Retinal pigment epithelial cell (primary cell): ENCODE measurements around the gene C16orf95.
A peak's percentile ranks its signal among the peaks of the same experiment; 100 is the strongest.

ENCODE experiments used
- DNase-seq: peaks from one replicate; pipeline ENCODE4 v3.0.0-alpha.2; 2010; ENCODE audit warnings: low read depth
- H3K4me3 ChIP-seq: 2 replicates; pipeline ENCODE4 v1.5.1; 2011; ENCODE audit warnings: mild to moderate bottlenecking, low read length, control low read depth, moderate library complexity
- TF ChIP-seq, protein P1 (sequence below): conservative IDR thresholded peaks from 2 replicates; pipeline ENCODE4 v1.5.1; 2011; ENCODE audit warnings: low read depth, low read length, control low read depth, inconsistent platforms

Gene C16orf95

GRCh38 chr16:87304951-87305350 is 12.2 kb downstream of the C16orf95 start:
- H3K4me3 ChIP-seq = no peak overlapping the region
- TF ChIP-seq, protein P1, sequence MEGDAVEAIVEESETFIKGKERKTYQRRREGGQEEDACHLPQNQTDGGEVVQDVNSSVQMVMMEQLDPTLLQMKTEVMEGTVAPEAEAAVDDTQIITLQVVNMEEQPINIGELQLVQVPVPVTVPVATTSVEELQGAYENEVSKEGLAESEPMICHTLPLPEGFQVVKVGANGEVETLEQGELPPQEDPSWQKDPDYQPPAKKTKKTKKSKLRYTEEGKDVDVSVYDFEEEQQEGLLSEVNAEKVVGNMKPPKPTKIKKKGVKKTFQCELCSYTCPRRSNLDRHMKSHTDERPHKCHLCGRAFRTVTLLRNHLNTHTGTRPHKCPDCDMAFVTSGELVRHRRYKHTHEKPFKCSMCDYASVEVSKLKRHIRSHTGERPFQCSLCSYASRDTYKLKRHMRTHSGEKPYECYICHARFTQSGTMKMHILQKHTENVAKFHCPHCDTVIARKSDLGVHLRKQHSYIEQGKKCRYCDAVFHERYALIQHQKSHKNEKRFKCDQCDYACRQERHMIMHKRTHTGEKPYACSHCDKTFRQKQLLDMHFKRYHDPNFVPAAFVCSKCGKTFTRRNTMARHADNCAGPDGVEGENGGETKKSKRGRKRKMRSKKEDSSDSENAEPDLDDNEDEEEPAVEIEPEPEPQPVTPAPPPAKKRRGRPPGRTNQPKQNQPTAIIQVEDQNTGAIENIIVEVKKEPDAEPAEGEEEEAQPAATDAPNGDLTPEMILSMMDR = no peak
- DNase-seq = no peak

DNA sequence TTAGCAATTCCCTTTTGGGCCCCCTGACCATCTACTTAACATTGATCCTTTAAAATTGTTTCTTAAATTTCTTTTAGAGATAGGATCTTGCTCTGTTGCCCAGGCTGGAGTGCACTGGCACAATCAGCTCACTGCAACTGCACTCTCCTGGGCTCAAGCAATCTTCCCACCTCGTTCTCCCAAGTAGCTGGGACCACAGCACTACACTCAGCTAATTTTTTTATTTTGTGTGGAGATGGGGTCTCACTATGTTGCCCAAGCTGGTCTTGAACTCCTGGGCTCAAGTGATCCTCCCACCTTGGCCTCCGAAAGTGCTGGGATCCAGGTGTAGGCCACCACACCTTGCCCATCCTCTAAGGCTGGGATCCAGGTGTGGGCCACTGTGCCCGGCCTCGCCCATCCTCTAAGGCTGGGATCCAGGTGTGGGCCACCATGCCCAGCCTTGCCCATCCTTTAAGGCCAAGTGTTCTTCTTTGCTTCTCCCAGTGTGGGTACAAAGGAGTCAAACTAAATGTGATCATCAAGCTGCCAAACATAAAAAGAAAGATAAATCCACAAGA is 13.2 kb downstream of the C16orf95 start:
- H3K4me3 ChIP-seq = no peak overlapping the region
- TF ChIP-seq, protein P1 = no peak
- no peak for DNase-seq

DNA sequence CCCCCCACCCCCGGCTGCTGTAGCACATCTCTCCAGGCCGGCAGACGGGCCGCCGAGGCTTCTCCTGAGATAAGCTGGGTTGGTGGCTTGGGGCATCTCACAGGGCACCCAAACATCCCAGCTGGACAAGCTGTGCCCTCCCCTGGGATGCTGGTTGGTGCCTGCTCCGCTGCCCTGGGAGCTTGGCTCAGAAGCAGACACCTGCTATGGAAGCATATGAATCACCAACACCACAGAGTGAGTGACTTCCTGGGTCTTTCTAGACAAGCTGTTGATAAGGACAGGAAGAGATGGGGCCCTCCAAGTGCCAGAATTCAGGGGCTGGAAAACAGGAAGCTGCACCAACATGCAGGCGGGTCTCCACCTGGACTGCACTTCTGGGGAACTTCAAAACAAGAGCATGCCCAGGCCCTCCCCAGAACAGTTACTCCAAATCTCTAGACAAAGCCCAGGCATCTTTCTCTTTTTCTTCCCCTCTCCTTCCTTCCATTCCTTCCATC is 13.7 kb downstream of the C16orf95 start:
- TF ChIP-seq, protein P1 = no peak
- H3K4me3 ChIP-seq = no peak overlapping the region
- no peak for DNase-seq

- no peak for DNase-seq
- H3K4me3 ChIP-seq = no peak overlapping the region
- TF ChIP-seq, protein P1 = no peak
These were observed 18.2 kb downstream of the C16orf95 start for GRCh38 chr16:87298857-87299465.

DNA sequence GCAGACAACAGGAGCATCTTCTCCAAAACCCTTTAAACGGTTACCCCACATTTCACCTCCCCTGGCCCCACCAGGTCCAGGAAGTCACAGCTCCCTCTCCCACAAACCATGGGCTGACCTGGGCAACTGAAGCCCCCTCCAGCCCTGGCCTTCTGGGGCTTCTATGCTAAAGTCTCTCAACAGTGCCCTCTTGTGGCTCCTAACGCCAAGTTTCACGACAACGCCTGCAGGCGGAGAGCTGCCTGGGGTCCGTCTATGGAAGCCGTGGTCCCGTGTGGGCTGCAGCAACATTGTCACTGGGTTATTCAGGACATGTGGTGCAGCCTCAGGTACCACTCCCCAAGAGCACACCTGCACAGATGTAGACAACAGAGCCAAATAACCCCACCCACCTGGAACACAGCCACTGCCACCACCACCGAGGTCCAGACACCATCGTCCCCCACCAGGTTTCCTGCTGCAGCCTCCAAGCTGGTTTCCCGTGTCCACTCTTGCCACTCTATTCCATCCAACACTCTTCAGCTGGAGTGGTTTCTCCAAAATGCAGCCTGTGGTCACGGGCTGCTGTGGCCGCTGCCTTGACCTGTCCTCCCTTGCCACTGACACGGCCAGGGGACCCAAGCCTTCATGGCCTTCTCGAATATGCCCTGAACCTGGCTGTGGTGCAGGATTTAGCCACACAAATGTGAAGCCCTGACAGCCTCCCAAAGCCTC is 19.1 kb downstream of the C16orf95 start:
- H3K4me3 ChIP-seq = no peak overlapping the region
- TF ChIP-seq, protein P1 = peak; percentile 68
- DNase-seq = no peak

GRCh38 chr16:87297407-87297806 is 19.8 kb downstream of the C16orf95 start:
- TF ChIP-seq, protein P1 = no peak
- H3K4me3 ChIP-seq = no peak overlapping the region
- DNase-seq = no peak
